Limb (tissue), 2 donors: Measurements from ENCODE around the gene RBFOX1.

Experiments
- DNase-seq, 2 donors: peaks; one replicate each; pipeline ENCODE4 v3.0.0-alpha.2; 2016; ENCODE audit errors: extremely low spot score in 2 of 2

The RBFOX1 gene

GRCh38 chr16:7518158-7518557 lies 185.5 kb downstream of the RBFOX1 start:
- DNase-seq, result no peak

GRCh38 chr16:7521834-7522233 lies 189.2 kb downstream of the RBFOX1 start:
- DNase-seq, result no peak

GRCh38 chr16:7524419-7524818 lies 191.8 kb downstream of the RBFOX1 start:
- no peak for DNase-seq

GRCh38 chr16:7526736-7527135 lies 194.1 kb downstream of the RBFOX1 start:
- DNase-seq, result no peak

- no peak for DNase-seq
Observed at GRCh38 chr16:7532534-7532933, 199.9 kb downstream of the RBFOX1 start.

- no peak for DNase-seq
Observed at GRCh38 chr16:7534749-7535148, 202.1 kb downstream of the RBFOX1 start.

GRCh38 chr16:7541026-7541425 lies 208.4 kb downstream of the RBFOX1 start:
- DNase-seq, result no peak

- no peak for DNase-seq
Observed at GRCh38 chr16:7545251-7545650, 212.6 kb downstream of the RBFOX1 start.

DNA sequence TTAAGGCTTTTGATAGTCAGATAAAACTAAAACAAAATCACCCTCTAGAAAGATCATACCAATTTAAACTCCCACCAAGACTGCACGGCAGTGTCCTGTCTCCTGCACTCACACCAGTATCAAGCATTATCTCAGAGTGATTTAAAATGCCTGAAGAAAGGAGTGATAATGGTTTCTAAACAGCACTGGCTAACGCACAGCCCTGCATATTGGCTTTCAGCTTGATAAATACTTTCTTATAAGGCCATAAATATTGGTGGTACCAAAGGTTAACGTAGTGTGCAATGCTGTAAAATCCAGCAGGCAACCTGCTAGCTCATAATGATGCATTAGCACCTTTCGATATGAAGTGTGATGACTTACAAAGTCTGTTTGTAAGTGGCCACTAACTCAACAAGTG lies 214.3 kb downstream of the RBFOX1 start:
- DNase-seq, result no peak

DNA sequence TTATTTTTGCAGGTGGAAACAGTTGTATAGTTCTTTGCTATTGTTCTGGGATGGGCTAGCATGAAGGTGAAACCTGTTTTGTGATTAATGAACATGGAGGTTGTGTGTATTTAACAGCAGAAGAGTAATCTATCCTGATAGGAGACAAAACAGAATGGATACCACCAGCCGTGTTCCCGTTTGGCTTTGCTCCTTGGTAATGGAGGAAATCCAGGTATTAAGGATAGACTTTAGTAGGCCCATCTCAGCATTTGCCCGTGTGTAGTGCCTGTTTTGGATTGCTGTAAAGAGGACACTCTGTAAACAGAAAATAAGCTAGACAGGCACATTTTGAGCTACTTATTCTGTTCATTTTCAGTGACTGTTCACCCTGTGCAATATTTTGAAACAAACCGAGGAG lies 215.1 kb downstream of the RBFOX1 start:
- DNase-seq, result no peak

DNA sequence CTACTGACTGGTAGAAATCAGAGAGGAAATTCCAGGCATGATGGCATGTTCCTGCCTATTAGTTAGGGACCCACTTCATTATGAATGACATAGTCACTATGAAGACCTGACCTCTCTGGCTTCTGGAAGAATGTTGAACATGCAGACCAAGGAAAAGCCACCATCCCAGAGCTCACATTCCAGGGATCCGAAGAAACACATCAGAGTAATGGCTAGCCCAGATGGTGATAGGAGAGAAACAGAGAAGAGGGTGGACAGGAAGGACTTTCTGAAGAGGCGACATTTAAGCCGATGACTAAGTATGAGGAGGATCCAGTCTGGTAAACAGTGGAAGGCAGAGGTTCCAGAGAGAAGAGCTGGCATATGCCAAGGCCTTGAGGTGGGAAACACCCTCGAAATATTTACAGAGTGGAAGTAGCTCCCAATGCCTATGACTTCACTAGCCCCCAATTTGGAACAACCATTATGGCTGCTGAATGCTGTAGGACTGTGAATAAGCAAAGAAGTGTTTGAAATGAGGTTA lies 216.2 kb downstream of the RBFOX1 start:
- no peak for DNase-seq

GRCh38 chr16:7550096-7550495 lies 217.5 kb downstream of the RBFOX1 start:
- DNase-seq, result no peak

GRCh38 chr16:7555459-7555858 lies 222.8 kb downstream of the RBFOX1 start:
- no peak for DNase-seq

GRCh38 chr16:7561908-7562405 lies 229.3 kb downstream of the RBFOX1 start:
- no peak for DNase-seq

DNA sequence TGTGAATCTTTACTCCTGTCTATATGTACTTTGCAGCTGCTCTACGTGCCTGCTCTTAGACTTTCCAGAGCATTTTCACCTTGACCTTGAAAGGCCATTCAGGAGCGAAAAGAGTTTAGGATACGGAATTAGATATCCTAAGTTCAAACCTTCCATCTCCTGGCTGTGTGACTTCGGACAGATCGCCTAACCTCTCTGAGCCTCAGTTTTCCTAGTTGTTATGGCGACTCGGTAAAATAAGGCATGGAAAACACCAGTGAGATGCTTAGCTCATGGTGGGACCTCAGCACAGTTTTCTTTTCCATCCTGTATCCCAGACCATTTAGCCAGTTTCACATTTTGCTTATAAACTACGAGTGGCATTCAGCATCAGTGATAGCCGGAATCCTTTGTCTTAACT lies 233.7 kb downstream of the RBFOX1 start:
- DNase-seq, result no peak

DNA sequence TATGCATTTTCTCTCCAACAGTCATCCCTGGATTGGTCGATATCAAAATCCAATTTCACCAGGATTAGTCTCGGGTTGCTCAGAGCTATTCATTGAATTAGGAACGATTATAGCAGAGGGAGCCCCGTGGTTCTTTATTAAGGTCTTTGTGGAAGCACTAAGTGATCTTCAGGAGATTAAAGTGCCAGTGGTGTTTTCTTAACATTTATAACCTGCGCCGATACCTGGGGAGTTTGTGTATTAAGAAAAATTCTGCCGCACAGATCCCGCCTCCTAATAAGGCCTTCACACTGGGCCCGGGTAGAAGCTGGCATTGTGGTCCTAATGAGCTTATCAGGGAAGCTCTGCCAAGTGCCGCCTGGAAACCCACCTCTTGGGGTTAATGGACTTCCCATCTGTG lies 238.7 kb downstream of the RBFOX1 start:
- DNase-seq, result no peak

GRCh38 chr16:7577588-7577987 lies 244.9 kb downstream of the RBFOX1 start:
- DNase-seq, result no peak

DNA sequence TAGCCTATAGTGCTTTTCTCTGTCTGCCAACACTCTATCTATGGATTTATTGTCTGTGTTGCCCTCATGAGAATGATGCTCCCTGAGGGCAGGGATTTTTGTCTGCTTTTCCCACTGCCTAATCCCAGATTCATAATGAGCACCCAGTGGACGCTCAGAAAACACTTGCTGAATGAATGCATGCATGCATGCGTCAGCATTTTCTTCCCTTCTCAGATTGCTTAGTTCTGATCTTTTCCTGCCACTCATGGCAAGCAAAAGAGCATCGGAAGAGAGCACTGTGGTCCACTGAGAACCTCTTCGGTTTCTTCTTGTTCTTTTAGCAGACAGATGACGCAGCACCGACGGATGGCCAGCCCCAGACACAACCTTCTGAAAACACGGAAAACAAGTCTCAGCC lies 246.8 kb downstream of the RBFOX1 start:
- no peak for DNase-seq

GRCh38 chr16:7581175-7581574 lies 248.5 kb downstream of the RBFOX1 start:
- no peak for DNase-seq

DNA sequence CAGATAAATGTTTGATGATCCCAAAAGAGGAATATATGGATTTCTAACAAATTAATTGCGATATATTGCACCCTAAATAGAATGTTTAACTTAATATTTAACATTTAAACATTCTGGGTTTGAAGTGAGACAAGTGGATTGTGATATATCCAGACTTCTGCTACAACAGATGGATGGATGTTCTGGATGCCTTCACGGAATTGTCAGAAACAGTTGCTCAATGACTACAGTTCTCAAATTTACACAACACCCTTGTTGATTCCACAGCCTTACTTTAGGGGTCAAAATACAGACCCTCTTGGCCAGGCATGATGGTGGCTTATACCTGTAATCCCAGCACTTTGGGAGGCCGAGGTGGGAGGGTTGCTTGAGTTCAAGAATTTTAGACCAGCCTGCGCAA lies 250.8 kb downstream of the RBFOX1 start:
- DNase-seq, result no peak

GRCh38 chr16:7584561-7584960 lies 251.9 kb downstream of the RBFOX1 start:
- no peak for DNase-seq

DNA sequence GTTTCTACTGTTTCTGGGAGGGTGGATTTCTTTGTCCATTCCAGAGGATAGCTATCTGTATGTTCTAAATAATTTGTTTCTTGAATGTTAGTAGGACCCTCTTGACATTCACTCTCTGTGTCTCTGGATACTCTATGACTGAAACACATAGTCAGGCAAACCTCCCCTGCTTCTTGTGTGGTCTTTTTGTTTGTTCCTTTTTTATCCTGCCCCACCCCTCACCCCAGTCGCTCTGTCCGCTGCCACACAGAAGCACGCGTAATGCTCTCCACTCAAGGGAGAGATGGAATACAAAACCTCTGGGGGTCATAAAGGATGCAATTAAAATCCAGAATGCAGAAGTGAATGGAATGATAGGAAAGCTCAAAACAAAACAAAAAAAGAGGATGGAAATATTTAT lies 253.1 kb downstream of the RBFOX1 start:
- no peak for DNase-seq

DNA sequence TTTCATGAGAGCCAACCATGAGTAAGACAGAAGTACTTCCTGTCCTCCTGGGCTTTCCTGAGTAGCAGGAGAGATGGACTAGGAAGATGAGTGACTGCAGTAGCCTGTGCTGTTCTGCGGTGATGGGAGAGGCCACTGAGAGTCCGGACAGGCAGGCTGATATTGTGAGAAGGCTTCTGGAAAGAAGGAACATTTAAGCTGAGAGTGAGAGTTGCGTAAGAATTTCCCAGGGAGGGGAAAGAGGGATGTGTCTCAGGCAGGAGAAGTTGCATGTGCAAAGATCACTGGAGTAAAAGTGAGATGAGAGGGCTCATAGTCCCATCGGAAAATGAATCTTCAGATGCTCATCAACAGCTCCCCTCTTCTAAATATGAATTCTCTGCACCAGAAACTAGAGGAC lies 258.3 kb downstream of the RBFOX1 start:
- DNase-seq, result no peak

DNA sequence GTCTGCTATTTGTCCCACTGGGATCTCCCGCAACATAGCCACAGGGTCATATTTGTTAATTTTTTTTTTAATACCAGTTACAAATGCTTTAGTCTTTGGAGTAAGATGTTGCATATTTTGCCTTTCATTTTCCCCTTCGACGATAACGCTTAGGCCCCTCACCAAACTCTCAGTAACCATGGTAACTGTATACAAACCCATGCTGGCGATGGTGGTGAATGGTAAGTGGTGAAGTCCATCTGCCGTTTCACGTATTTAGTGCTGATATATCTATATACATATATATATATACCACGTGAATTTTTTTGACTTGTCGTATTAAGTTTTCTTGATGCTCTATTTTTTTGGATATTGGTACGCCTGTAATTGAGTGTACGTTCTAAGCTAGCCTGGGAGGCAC lies 263.7 kb downstream of the RBFOX1 start:
- no peak for DNase-seq
